HG03460 (cell line): Measurements from ENCODE around the gene MIA3.

Experiments used
- ATAC-seq: cut with Tn5 transposase; IDR thresholded peaks from one replicate; pipeline ENCODE4 v1.9.1; 2021; ENCODE audit not compliant: unreplicated experiment

Gene MIA3

DNA sequence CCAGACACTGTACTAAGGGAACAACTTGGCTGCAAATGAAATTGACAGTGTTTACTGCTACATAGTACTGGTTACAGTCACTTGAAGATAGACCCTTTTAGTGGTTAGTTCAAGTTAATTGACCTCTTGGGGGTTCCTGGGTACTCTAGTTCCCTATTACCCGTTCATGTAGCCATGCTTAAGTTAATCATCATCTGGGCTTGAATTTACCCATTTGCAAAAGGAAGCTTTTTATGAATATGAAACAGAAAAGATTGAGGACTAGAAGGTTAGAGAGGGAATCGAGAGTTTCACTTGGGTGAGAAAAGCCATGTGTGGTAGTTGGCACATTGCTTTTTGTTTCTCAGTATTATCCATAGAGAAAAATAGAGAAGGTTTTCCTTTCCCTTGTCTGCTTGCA is 2.7 kb downstream of the MIA3 start:
- peak; percentile 58 for ATAC-seq

DNA sequence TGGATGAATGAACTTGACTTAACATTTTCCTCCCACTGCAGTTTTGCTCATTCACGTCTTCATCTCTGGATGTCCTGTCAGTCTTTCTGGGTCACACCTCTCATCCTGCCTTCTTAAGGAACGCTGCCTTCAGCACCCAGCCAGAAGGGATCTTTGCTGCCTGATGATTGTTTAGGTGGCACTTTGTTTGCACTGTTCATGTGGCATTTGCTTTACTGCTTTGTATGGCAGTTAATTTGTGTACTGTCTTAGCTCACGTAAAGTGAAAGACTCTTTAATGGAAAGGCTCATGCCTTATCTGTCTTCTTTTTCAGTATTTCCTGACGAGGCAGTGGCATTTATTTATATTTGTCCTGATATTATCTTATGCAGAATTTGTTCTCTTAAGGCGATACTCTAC is 4.9 kb downstream of the MIA3 start:
- ATAC-seq: no peak

DNA sequence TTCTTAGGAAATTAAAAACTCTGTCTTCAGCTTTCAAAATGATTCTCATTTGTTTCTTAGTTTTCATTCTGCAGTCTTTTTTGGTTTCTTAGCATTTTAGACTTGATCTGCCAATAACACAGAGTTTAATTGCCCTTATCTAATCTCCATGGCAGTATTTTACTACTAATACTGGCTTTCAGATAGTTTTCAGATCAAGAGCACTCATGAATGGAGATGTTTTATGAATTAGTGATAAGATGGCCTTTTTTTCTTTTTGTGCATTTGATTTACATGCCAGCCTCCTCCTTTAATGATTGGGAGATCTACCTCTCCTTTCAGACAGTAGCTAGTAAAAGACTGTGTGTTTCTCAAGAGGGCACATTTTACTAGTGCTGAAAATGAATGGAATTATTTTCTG is 5.6 kb downstream of the MIA3 start:
- no peak for ATAC-seq

DNA sequence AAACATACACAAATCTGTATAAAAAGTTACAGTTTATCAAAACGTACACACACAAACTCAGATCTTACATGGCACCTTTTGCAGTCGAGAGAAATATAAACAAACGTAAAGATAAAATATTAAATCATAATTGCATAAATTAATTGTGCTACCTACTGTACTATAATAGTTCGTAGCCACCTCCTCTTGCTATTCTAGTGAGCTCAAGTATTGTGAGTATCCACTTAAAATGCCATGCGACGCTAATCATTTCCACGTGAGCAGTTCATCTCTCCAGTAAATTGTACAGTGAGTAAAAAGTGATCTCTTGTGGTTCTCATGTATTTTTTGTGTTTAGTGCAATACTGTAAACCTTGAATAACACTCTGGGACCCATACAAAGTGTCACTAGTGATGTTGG is 6.3 kb downstream of the MIA3 start:
- ATAC-seq: no peak

DNA sequence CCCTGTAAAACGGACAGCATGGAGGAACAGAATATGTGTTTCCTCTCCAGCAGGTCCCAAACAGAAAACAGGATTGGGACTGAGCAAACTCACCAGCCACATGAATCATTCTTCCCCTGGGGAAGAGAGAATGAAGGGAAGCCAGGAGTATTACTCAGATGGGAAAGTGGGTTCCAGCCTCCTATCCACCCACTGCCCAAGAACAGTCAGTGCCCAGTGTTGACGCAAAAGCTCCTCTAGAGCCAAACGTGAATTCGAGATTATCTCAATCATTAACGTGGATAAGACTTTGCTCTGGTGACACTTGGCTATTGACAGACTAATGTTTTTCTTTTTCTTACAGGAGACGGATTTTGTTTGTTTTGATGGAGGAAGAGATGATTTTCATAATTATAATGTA is 9.3 kb downstream of the MIA3 start:
- no peak for ATAC-seq

DNA sequence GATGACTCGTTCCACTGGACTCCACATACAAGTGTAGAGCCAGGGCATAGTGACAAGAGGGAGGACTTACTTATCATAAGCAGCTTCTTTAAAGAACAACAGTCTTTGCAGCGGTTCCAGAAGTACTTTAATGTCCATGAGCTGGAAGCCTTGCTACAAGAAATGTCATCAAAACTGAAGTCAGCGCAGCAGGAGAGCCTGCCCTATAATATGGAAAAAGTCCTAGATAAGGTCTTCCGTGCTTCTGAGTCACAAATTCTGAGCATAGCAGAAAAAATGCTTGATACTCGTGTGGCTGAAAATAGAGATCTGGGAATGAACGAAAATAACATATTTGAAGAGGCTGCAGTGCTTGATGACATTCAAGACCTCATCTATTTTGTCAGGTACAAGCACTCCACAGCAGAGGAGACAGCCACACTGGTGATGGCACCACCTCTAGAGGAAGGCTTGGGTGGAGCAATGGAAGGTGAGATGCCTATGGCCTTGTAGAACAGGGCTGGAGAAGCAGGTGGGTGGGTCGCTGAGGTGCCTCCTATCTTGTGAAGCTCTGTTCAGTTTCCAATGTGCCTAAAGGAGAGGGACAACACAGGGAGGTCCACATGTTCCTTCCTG is 12.1 kb downstream of the MIA3 start:
- no peak for ATAC-seq

DNA sequence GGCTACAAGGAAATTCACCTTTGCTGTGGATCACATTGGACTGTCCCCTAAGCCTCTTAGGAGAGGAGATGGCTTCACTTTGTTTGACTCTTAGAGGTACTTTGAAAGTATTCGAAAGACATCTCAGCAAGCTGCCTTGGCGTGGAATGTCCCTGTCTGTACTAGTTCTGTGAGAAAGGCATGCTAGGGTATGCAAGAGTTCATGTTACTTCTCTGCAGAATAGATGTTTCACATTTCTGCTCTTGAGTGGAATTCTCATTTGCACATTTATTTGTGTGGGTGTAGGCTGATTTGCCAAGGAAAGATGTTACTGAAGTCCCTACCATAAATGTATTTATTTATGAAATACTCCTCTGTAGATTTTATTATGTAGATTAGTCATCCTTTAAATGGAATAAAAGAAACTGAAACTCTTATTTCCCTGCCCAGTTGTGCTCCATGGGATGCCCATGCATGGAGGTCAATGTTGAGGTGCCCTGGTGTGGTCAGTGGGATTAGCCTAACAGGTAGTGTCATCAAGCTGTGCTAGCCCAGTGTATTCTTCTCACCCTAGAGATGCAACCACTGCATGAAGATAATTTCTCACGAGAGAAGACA is 13.8 kb downstream of the MIA3 start:
- ATAC-seq: no peak

DNA sequence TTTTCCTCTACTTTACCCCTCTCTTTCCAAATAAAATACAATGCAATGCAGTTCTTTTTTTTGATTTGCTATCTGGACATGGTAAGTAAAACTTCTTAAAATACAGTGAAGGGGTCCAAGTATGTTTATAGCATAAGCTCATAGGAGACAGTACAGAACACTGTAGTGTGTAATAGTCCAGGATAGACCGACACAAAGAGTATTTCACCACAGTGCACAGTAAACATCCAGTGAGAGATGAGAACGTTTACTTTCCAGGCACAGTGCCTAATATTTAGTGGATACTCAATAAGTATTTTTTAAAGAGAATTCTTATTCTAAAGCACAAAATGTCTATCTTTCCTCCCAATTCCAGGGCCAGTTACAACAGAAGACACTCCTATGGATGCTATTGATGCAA is 14.9 kb downstream of the MIA3 start:
- no peak for ATAC-seq

DNA sequence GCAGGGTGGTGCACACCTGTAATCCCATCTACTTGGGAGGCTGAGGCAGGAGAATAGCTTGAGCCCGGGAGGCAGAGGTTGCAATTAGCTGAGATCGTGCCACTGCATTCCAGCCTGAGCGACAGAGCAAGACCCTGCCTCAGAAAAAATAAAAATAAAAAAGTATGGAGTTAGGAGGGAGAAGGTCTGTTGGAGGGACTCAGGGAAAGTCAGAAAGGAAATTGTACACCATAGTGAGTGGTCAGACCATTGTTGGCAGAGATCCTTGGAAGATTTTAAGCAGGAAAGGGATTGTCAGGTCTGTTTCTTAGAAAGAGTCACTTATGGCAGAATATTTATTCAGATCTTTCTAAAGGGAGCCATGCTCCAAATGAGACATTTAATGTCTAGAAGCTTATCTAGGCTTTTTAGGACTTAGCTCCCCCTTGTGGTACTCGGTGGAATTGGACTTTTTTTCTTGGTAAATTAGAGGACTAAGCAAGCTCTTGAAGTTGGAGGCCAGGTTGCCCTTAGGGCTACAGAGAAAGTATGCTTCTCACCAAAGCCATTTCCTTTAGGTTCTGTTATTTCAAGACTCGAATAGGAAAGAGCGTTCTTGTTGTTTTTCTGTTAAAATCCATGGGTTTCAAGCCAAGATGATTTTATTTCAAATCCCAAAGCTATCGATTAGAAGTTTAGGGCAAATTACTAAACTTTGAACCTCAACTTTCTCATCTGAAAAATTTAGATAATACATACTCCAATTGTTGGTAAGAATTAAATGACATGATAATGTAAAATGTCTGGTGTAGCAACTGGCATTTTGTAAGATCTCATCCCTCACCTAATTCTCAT is 16.5 kb downstream of the MIA3 start:
- no peak for ATAC-seq

DNA sequence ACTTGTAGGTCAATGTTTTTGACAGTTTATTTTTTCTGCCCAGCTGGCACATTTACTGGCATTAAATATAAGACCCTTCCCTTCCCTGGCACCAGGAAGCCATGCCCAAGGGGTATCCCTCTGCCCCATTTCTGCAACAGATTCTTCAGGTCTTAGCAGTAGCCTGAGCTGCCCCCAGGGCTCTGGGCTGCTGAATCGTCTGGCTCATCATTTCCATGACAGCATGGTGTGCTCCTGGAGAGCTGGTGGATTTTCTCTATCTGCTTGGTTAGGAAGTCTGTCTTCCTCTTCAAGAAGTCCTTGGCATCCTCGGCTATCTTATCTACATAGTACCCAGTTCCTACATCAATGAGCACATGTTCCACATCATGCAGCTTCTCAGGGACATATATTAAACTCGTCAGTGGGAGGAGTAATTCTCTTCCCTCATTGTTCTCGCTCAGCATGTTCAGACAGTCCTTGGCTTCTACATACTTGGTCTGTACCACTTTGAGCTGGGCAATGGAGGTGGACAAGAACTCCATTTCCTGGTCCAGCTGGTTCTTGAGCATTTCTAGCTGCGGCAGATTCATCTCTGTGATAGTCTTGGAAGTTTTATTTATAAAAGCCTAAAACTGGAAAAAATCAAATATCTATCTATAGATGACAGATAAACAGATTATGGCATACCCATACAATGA is 23.5 kb downstream of the MIA3 start:
- ATAC-seq: no peak

DNA sequence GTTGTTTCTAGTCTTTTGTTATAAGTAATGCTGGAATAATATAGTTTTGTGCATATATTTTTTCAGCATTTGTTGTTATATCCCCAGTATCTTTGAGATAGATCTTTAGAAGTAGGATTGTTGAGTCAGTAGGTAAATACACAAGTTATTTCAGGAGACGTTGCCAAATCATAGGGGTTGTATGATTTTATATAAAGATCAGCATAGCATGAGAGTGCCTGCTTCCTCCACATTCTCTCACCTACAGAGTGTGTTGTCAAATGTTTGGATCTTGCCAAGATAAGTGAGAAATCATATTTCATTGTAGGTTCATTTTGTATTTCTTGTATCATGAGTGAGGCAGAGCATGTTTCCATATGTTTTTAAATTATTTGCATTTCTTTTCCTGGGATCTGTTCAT is 24.6 kb downstream of the MIA3 start:
- no peak for ATAC-seq

DNA sequence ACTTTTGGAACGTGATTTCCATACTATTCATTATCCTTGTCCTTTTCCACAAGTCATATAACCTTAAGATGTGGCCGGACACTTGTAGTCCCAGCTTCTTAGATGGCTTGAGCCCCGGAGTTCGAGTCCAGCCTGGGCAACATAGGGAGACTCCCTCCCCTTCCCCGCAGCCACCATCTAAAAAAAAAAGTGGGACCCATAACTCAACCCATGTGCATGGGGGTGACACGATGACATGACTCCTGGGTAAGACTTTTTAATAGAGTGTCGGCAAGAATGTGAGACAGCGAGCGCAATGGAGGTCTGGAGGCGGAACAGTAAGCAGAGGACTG is 25.7 kb downstream of the MIA3 start:
- ATAC-seq: no peak

DNA sequence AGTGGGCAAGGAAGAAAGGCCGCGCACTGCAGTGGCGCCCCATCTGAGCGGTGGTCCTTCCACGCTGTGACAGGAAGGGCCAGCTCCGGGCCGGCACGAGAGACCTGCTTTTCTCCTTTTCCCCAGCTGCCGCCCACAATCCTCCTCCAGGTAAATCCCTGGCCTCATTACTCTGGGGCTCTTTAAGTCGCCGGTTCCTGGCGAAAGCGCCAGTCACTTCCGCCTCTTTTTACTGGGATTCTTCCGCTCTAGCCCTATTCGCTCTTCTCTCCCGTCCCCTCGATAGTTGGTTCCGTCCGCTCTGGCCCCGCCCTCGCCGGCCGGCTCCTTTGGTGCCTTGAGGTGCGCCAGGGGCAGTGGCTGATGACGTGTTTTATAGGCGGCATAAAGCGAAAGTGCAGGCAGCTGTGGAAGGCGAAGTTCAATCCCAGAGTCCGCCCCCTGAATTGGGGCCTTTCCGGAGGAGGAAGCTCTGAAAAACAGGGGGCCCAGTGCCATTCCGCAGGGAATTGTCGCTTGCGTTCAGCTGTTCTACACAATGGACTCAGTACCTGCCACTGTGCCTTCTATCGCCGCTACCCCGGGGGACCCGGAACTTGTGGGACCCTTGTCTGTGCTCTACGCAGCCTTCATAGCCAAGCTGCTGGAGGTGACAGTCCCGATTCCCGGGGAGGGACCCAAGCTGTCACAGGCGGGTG is 26.2 kb downstream of the MIA3 start:
- ATAC-seq: peak; percentile 97

DNA sequence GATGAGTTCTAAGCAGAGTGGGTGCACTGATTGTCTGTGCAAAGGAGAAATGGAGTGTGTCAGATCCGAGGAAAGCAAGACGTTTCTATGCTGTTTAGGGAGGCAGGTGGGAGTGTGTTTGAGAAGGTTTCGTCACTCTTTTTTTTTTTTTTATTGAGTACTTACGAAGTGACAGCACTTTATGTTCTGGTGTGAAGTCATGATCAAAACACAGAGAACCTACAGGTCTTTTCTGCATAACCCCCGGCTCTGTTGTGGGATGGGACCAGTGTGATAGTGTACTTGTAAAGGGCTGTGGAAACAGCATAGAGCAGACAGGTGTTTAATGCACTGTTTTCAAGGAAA is 26.7 kb downstream of the MIA3 start:
- ATAC-seq: no peak

DNA sequence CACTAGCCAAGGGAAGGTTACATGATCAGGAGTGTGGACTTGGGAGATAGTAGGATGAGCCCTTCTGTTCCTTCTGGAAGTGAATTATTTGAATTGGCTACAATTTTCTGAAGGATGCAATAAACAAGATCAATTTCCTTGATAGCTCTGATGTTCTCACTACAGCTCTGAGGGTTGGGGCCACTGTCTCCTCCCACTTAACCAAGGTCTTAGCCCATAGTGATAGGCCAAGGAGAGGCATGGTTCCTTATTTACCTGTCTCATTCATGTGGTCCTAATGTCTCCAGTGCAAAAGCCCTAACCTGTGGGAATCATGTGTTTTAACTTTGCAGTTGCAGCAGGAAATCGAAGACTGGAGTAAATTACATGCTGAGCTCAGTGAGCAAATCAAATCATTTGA is 34.8 kb downstream of the MIA3 start:
- no peak for ATAC-seq

DNA sequence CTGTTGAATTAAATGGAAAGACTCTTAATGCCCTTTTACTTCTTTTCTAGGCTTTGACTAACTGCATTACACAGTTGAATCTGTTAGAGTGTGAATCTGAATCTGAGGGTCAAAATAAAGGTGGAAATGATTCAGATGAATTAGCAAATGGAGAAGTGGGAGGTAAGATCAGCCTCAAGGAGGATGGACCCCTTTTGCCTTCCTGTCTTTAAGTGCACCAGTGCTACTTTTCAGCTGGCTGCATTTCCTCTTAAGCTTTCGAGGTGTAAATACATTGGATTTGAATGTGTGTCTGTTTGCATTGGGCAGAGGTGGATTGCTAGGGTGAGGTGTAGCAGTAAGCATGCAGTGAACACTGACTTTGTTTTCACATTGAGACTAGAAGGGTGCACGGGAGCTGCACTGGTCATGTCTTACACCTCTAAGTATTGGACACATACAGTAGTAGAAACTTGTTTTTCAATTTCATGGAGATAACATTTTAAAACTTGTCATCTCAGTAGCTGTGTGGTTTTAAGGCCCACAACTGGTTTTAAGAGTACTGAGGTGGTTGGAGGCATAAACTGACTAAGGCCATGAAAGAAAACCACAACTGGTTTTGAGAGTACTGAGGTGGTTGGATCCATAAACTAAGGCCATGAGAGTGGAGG is 35.4 kb downstream of the MIA3 start:
- ATAC-seq: peak; percentile 66

DNA sequence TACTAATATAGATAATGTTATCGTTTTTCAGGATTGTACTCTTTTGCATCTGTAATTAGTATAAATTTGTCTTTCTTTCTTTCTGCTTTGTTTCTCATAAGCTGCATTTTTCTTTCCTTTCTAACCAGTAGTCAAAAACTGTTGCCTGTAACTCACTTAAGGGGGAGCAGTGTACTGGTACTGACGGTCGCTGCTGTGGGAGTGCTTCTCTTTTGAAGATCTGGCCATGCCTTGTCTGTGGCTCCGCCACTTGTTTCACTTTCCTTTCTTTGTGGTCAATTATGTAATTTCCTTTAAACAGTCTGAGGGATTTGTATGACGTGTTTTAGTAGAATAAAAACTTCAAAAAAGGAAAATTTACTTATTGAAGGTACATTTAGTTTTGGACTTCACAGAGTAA is 37.0 kb downstream of the MIA3 start:
- ATAC-seq: peak; percentile 97

DNA sequence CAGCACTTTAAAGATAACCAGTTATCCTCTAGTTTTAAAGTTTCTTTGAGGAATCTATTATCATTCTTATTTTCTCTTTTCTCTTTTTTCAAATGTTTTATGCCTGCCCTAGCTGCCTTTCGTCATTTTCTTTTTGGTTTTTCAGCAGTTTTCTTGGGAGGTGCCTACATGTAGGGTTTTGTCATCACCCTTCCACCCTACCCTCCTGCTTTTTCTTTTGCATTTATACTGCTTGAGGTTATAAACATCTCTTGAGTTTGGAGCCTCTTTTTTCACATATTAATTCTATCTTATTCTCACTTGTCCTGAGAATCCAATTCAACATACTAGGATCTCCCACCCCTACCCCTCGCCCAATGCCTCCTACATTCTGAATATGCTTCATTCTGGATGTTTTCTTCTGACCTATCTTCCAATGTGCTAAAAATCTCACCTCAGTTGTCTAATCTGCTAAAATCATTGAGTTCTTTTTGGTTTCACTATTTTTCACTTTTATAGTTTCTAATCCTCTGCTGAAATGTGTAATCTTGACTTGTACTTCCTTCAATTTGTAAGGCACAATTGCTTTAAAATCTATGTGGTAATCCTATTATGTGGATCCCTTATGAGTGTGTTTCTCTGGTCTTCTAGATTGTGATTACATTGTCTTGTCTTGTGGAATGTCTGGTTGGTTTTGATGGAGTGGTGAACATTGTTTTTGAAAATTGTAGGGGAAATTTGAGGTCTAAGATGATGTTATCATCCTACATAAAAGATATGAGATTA is 38.7 kb downstream of the MIA3 start:
- no peak for ATAC-seq

DNA sequence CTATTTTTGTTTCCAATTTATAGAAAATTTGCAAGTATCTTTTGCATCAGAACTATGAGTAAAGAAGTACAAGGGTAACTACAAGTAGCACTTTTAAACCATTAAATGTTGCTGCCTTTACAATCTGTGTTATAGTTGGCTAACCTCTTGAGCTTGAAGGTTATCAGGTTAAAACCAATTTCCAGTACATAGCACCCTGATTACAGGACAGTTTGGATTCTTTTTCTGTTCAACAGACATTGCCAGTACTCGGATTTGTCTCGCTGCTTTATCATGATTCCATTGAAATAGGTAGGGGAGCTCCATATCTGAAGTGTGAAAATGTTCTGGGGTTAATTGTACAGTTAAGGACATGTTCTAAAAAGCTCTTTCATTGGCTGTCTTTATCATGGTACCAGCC is 40.0 kb downstream of the MIA3 start:
- ATAC-seq: no peak

DNA sequence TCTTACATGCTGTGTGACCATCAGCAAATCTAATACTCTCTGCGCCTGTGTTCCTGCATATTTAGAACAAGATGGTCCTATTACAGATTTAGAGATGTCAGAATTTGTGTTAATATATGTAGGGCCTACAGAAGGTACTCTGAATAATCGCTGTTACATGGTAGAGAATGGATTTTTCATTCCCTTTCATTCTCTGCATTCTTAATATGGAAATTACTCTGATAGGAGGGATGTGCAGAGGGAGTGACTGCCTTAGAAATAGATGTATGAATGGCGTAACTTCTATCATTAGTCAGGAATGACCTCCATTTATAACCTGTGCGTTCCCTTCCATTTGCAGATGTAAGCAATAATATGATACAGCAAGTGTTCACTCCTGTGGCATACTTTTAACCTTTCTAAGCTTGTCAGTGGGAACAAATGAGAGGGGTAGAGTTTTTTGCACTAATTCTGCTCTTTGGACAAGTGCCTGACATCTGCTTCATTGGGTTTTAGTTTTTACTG is 45.6 kb downstream of the MIA3 start:
- no peak for ATAC-seq
